Stimulated activated CD4-positive, alpha-beta T cell treated with anti-CD3 and anti-CD28 coated beads, Interleukin-15, amount 100 ng/mL, for 48 hours (primary cell): ENCODE measurements around the gene NCEH1.
"Not testable (repeated sequence)": the region's sequence is repeated elsewhere in the genome, so short reads cannot be mapped to it uniquely, and the experiment has no call there.

Experiments used
- DNase-seq, 2 donors: peaks; one replicate each; pipeline ENCODE4 v3.0.0-alpha.2; 2020; ENCODE audit warnings: low read depth in 2 of 2

The NCEH1 gene

GRCh38 chr3:172613845-172614244, 97.0 kb downstream of the NCEH1 start:
- DNase-seq: no peak

DNA sequence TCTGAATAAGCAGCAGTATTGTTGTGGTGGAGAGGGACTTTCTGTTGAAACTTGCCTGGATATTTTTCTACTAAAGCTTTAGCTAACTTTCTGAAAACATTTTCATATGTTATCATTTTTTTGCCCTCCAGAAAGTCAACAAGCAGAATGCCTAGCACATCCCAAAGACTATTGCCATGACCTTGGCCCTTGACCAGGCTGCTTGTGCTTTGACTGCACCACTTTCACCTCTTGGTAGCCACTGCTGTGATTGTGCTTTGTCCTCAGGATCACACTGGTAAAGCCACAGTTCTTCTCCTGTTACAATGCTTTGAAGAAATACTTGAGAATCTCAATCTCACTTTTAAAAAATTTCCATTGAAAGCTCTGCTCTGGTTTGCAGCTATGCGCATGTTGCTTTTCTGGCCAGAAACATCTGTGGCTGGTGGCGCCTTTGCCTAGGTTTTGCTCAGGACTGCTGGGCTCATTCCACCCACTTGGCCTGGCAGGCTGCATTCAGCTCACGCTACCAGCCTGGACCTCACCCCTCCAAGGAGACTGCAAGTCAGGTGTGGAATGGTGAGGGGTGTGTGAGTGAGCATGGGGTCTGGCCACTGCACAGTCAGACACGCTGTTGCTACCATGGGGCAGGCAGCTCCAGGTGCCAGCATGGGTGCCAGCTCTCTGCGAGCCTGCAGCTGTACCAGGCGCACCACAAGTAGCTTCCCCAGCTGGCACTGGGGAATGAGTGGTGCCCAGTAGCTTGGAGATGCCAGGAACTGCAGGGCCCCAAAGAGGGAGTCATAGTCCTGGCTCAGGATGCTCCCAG, 97.8 kb downstream of the NCEH1 start:
- DNase-seq: no peak

- no peak for DNase-seq
Measured at GRCh38 chr3:172609750-172610149, 101.1 kb downstream of the NCEH1 start.

- DNase-seq: no peak
Measured at GRCh38 chr3:172608575-172608974, 102.3 kb downstream of the NCEH1 start.

- DNase-seq: no peak
Measured at GRCh38 chr3:172607305-172608121, 103.4 kb downstream of the NCEH1 start.

- DNase-seq: no peak
Measured at GRCh38 chr3:172606021-172606420, 104.8 kb downstream of the NCEH1 start.

- DNase-seq: no peak
Measured at GRCh38 chr3:172604895-172605646, 105.8 kb downstream of the NCEH1 start.

DNA sequence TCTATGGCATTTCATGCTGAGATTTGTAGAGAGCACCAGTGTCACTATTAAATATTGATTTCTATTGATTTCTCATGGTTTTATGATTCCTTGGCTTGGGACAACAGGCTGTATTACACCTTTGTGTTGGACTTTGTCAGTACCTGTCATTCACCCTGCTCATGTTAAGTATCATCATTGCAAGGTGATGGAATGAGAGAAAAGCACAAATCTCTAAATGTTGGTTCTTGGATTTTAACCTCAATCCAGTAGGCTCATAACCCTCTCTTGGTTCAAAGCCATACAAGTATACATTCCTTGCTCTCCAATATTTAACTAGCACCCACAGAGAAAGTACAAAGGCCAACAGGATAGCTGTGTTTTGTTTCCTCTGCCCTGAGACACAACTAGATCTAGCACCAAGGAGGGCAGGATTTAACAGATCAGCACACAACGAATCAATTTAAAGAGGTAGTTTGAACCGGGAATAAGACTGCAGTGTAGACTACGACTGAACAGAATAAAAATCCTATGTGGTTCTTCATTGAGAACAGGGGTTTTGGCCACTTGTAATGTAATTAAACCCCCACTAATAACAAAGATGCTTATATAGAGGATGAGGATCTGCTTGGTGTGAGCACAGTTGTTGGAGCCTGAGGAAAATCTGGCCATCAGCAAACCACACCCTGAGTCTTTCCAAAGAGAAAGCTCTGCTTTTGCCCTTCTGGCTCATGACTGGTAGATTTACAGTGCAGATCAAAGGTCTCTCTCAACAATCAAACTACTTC, 109.6 kb downstream of the NCEH1 start:
- DNase-seq: no peak

- no peak for DNase-seq
Measured at GRCh38 chr3:172600644-172601065, 110.2 kb downstream of the NCEH1 start.

GRCh38 chr3:172598904-172599303, 112.0 kb downstream of the NCEH1 start:
- DNase-seq: no peak

DNA sequence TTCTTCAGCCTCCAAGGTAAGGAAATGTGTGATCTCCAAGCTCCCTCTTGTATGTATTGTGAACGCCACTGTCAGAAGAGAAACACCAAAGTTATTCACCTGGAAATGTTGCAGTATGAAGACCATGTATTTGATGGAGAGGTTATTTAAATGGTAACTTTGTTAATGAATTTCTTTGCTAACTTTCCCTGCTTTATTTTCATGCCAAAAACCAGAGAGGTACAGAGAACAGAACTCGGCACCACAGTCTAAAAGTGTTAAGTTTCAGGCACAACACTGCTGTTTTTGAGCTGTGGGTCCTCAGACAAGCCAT, 114.5 kb downstream of the NCEH1 start:
- DNase-seq: no peak

- DNase-seq: peak in 1 of 2 donors; percentile 8
Measured at GRCh38 chr3:172595664-172596393, 115.0 kb downstream of the NCEH1 start.

DNA sequence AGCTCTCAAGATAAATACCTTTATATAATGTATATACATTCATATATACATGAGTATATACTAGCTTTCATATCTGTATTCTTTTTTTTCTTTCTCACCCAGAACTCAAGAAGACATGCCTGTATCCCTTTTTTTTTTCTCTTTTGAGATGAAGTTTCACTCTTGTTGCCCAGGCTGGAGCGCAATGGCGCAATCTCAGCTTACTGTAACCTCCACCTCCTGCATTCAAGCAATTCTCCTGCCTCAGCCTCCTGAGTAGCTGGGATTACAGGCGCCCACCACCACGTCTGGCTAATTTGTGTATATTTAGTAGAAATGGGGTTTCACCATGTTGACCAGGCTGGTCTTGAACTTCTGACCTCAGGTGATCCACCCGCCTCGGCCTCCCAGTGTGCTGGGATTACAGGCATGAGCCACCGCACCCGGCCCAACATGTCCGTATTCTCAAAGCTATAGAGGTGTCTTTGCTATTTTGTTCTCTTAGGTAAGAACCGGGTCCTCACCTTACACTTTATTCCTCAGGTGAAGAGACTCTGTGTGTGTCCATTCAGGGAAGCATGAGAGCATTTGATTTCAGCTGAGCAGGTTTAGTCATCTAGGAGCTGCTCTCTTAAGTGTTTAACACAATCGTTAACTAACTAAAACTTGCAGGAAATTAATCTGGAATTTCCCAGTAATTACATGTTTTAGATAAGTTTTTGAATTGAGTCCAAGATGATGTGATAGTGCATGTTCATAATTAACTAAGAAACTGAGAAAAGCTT, 115.8 kb downstream of the NCEH1 start:
- not testable (repeated sequence) for DNase-seq

DNA sequence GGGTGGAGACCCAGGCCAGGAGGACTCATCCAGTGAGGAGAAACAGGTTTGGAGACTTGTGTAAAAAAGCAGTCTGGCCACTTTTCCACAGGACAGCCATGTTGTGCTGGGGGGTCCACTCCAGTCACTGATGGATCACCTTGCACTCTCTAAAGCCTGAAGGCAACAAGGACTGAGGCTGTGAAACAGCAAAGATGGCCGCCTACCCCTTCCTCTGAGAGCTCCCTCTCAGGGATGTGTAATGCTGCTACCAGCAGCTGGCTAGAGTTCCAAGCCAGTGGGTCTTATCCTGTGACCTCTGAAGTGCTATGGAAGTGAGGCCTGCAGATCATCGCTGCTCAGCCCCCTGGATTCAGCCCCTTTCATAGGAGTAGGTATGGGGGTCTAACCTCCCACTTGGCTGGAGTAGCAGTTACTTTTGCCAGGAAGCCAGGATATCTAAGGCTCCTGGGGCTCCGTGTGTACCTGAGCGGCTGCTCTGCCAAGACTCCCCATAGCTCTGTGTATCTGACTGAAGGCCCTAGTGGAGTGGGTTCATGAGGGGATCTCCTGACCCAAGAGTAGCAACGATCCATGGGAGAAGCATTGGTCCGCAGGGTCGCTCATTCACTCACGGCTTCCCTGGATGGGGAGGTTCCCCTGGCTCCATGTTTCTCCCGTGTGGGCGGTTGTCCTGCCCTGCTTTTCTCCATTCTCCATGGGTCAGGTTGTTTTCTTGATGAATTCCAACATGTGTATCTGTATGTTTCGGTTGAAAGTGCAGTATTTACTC, 117.8 kb downstream of the NCEH1 start:
- no peak for DNase-seq

- peak; percentile 78 to 86 for DNase-seq
Measured at GRCh38 chr3:172591876-172592771, 118.7 kb downstream of the NCEH1 start.

GRCh38 chr3:172591125-172591605, 119.7 kb downstream of the NCEH1 start:
- no peak for DNase-seq

DNA sequence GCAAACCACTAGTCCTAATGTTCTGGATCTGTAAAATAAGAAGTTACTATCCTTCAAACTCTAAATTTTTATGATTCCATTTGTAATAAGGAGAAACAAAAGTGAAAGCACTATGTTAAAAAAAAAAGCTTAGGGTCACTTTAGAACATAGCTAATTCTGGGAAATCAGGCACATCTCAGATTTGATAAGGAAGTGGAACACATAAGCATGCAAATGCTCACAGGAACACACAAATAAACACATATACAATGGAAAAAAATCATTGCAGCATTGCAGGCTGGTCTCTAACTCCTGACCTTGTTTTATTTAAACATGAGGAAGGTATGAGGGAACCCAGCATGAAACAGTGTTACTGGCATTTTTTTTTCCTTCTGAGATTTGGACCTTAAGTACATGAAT, 124.4 kb downstream of the NCEH1 start:
- DNase-seq: no peak

DNA sequence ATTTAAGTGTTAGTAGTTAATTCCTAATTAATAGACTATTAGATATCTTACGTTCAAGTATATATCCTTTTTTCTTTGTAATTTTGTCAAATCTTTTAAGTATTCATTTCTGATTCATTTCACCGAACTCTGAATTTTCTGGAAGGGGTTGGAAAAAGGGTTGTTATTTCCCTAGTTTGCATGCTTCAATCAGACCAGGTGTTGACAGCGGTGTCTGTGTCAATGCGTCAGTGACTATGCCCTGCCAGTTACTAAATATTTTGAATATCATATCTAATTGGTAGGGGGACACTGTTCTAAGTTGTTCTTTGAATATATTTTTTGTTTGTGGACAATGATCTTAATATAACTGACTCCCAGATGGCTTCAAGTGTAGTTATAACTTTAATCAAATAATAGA, 124.9 kb downstream of the NCEH1 start:
- no peak for DNase-seq
